SK-N-MC (cell line): ENCODE measurements around the gene GAS2.

Experiments
- DNase-seq: peaks from one replicate; pipeline ENCODE4 v3.0.0-alpha.2; 2011; ENCODE audit warnings: low read depth, low spot score
- H3K27ac ChIP-seq: fragments of 200-600 bp; sonication (generic); 2 replicates; pipeline ENCODE4 v1.5.1; 2016; ENCODE audit warnings: mixed run types
- H3K36me3 ChIP-seq: fragments of 200-600 bp; sonication (generic); 2 replicates; pipeline ENCODE4 v1.6.1; 2017; ENCODE audit warnings: antibody characterized with exemption, low read length, mixed read lengths; ENCODE audit not compliant: insufficient read depth
- H3K4me3 ChIP-seq: fragments of 200-600 bp; sonication (generic); 2 replicates; pipeline ENCODE4 v1.5.1; 2016
- H3K9ac ChIP-seq: fragments of 200-600 bp; sonication (generic); 2 replicates; pipeline ENCODE4 v1.8.0; 2017; ENCODE audit warnings: mixed run types, mixed read lengths; ENCODE audit not compliant: insufficient read length
- H3K9me3 ChIP-seq: fragments of 200-600 bp; sonication (generic); 2 replicates; pipeline ENCODE4 v1.6.1; 2017; ENCODE audit warnings: low read depth, mild to moderate bottlenecking, antibody characterized with exemption, low read length, moderate library complexity, mixed read lengths
- EZH2 ChIP-seq: fragments of 200-600 bp; sonication (generic); IDR thresholded peaks from one replicate; pipeline ENCODE4 v1.6.1; 2017; ENCODE audit warnings: antibody characterized with exemption
- FOXP2 ChIP-seq: optimal IDR thresholded peaks from 2 replicates; pipeline ENCODE3; 2011; ENCODE audit warnings: mild to moderate bottlenecking, moderate library complexity; ENCODE audit not compliant: insufficient read depth; ENCODE audit errors: extremely low read length, control extremely low read depth
- POLR2AphosphoS5 ChIP-seq: IDR thresholded peaks from 2 replicates; pipeline ENCODE4 v1.6.1; 2012; ENCODE audit warnings: mild to moderate bottlenecking, low read depth, low read length, borderline replicate concordance

Gene GAS2

GRCh38 chr11:22685111-22685510 is 18.7 kb downstream of the GAS2 start:
- no peak overlapping the region for H3K4me3 ChIP-seq
- TF ChIP-seq EZH2: no peak
- TF ChIP-seq POLR2AphosphoS5: no peak
- TF ChIP-seq FOXP2: no peak
- no peak overlapping the region for H3K9ac ChIP-seq
- no peaks in the 10 kb centered on the region for H3K9me3 ChIP-seq
- no peak for DNase-seq
- H3K27ac ChIP-seq: no peak overlapping the region
- no peaks in the 10 kb centered on the region for H3K36me3 ChIP-seq

DNA sequence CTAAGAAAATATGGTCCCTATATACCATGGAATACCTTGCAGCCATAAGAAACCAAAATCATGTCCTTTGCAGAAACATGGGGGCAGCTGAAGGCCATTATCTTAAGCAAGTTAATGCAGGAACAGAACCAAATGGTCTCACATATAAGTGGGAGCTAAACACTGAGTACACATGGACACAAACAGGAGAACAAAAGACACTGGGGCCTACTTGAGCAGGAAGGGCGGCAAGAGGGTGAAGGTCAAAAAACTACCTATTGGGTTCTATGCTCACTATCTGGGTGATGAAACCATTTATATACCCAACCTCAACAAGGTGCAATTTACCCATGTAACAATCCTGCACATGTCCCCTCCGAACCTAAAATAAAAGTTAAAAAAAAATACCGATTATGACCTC is 22.5 kb downstream of the GAS2 start:
- Histone ChIP-seq H3K4me3 (no peak overlapping the region), H3K36me3 (no peaks in the 10 kb centered on the region), H3K9me3 (no peaks in the 10 kb centered on the region), H3K9ac (no peak overlapping the region), H3K27ac (no peak overlapping the region)
- DNase-seq: no peak
- no peak for TF ChIP-seq POLR2AphosphoS5
- TF ChIP-seq EZH2: no peak
- TF ChIP-seq FOXP2: no peak

GRCh38 chr11:22690257-22690656 is 23.8 kb downstream of the GAS2 start:
- Histone ChIP-seq H3K27ac (no peak overlapping the region), H3K4me3 (no peak overlapping the region), H3K9me3 (no peaks in the 10 kb centered on the region), H3K9ac (no peak overlapping the region), H3K36me3 (no peaks in the 10 kb centered on the region)
- TF ChIP-seq EZH2: no peak
- no peak for TF ChIP-seq FOXP2
- no peak for TF ChIP-seq POLR2AphosphoS5
- DNase-seq: no peak

DNA sequence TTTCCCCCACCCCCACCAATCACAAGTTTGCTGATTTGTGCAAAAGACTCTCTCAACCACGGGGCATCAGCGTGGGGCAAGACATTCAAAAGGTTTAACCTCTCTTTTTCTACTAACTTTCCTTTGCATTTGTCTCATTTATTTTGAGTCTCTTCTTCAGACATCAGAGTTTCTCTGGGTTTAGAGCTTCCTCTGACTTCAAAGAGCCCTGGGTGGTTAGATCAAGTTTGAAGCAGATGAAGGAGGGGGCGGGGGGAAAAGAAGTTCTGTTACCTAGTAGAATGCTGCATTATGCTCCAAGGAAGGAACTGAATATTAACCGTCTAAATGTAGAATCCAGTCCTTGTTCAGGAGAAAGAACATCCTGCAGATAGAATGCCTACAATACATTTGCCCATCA is 24.5 kb downstream of the GAS2 start:
- H3K27ac ChIP-seq: no peak overlapping the region

DNA sequence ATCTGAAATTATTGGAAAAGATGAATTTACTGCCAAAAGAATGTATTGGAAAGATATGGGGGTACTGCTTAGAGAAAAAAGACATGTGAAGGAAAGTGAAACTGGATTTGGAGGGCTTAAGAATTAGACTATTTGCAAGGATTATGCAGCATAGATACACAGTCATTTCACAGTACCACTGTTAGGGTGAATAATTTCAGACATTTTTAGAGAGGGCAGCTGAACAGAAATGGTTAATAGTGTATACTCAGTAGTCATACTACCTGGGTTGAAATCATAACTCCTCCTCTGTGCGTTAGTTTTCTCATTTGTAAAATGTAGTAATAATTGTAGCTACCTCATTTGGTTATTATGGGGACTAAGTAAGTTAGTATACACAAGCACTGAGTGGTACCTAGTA is 33.0 kb downstream of the GAS2 start:
- H3K36me3 ChIP-seq: no peaks in the 10 kb centered on the region
- H3K9ac ChIP-seq: no peak overlapping the region
- DNase-seq: no peak
- H3K27ac ChIP-seq: no peak overlapping the region
- TF ChIP-seq FOXP2 (no peak), POLR2AphosphoS5 (no peak), EZH2 (no peak)
- no peak overlapping the region for H3K4me3 ChIP-seq
- H3K9me3 ChIP-seq: no peaks in the 10 kb centered on the region

More for the DNA sequence above, 24.5 kb downstream of the GAS2 start:
- Histone ChIP-seq H3K9ac (no peak overlapping the region), H3K36me3 (no peaks in the 10 kb centered on the region), H3K9me3 (no peaks in the 10 kb centered on the region), H3K4me3 (no peak overlapping the region)
- TF ChIP-seq POLR2AphosphoS5: no peak
- no peak for TF ChIP-seq EZH2
- no peak for TF ChIP-seq FOXP2
- DNase-seq: no peak

DNA sequence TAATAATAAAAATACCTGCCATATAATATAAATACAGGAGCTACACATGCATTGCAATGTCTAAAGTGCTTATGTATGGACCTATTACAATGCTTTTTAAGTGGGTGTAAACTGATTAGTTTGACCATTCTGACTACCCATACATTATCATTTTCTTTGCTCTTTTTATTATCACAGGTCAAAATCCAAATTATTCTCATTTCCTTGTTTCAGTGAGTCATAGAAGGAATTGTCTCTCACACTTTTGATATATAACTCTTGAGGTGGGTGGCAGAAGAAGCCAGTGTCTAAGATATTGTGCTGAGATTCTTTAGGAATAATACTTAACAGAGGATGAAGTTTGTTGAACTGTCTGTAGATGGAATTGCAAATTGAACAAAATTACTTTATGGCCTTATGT is 35.6 kb downstream of the GAS2 start:
- H3K9me3 ChIP-seq: no peaks in the 10 kb centered on the region
- TF ChIP-seq POLR2AphosphoS5 (no peak), EZH2 (no peak), FOXP2 (no peak)
- H3K9ac ChIP-seq: no peak overlapping the region
- H3K27ac ChIP-seq: no peak overlapping the region
- H3K4me3 ChIP-seq: no peak overlapping the region
- DNase-seq: no peak
- no peaks in the 10 kb centered on the region for H3K36me3 ChIP-seq

GRCh38 chr11:22703040-22703439 is 36.6 kb downstream of the GAS2 start:
- TF ChIP-seq EZH2 (no peak), FOXP2 (no peak), POLR2AphosphoS5 (no peak)
- H3K4me3 ChIP-seq: no peak overlapping the region
- H3K9me3 ChIP-seq: no peaks in the 10 kb centered on the region
- no peak for DNase-seq
- no peak overlapping the region for H3K9ac ChIP-seq
- no peak overlapping the region for H3K27ac ChIP-seq
- H3K36me3 ChIP-seq: no peaks in the 10 kb centered on the region

GRCh38 chr11:22703591-22703990 is 37.2 kb downstream of the GAS2 start:
- DNase-seq: no peak

More at GRCh38 chr11:22703591-22703990, 37.2 kb downstream of the GAS2 start:
- Histone ChIP-seq H3K4me3 (no peak overlapping the region), H3K36me3 (no peaks in the 10 kb centered on the region), H3K9ac (no peak overlapping the region), H3K27ac (no peak overlapping the region), H3K9me3 (no peaks in the 10 kb centered on the region)
- TF ChIP-seq FOXP2 (no peak), POLR2AphosphoS5 (no peak), EZH2 (no peak)
